Naive thymus-derived CD4-positive, alpha-beta T cell (primary cell): ENCODE data around the gene ZNF563. TPM values are rescaled to one million over a fixed set of nuclear protein-coding genes. Genes with fewer than 3 reads are reported as not detected.
"Not testable (repeated sequence)": the region's sequence is repeated elsewhere in the genome, so short reads cannot be mapped to it uniquely, and the experiment has no call there.

Experiments
- ATAC-seq: fragments of 150-1000 bp; cut with Tn5 transposase; 2 replicates; pipeline ENCODE4 v1.10.0; 2021; ENCODE audit warnings: mild to moderate bottlenecking, moderate library complexity
- CTCF ChIA-PET: fragments of 350-600 bp; sonication (Branson Sonifier 250); formaldehyde crosslinking; loops from one replicate; lab custom pipeline; 2021; ENCODE audit warnings: antibody characterized with exemption; lab: Charles Lee
- POLR2A ChIA-PET: fragments of 350-600 bp; sonication (Branson Sonifier 250); formaldehyde crosslinking; loops from one replicate; lab custom pipeline; 2021; ENCODE audit warnings: antibody characterized with exemption, inconsistent platforms; lab: Charles Lee
- DNase-seq, 9 donors: peaks; one replicate each; pipeline versions ENCODE4 v3.0.0 to v3.0.0-alpha.2; 2020 to 2022; ENCODE audit warnings: mixed read lengths in 1 of 9
- H3K27ac ChIP-seq: one replicate; pipeline ENCODE4 v1.7.0; 2013; ENCODE audit warnings: mild to moderate bottlenecking, low read depth, low read length, moderate library complexity
- H3K27me3 ChIP-seq, 2 donors: one replicate each; pipeline ENCODE4 v1.7.0; 2013; ENCODE audit warnings: low read length in 2 of 2, mild to moderate bottlenecking in 2 of 2, moderate library complexity in 2 of 2; ENCODE audit not compliant: control insufficient read depth in 2 of 2, insufficient read depth in 2 of 2
- H3K36me3 ChIP-seq, 3 experiments: 1 replicate in 2 of 3; 2 replicates in 1 of 3; pipeline ENCODE4 v1.7.0; 2013; ENCODE audit warnings: low read length in 3 of 3, mild to moderate bottlenecking in 3 of 3, moderate library complexity in 1 of 3; ENCODE audit not compliant: insufficient read depth in 3 of 3, control insufficient read depth in 2 of 3
- H3K4me1 ChIP-seq, 2 donors: one replicate each; pipeline ENCODE4 v1.7.0; 2013; ENCODE audit warnings: low read length in 2 of 2, mild to moderate bottlenecking in 2 of 2, moderate library complexity in 1 of 2; ENCODE audit not compliant: control insufficient read depth in 2 of 2, insufficient read depth in 2 of 2
- H3K4me3 ChIP-seq: 2 replicates; pipeline ENCODE4 v1.7.0; 2013; ENCODE audit warnings: mild to moderate bottlenecking, low read length
- H3K9me3 ChIP-seq, 3 experiments: 1 replicate in 2 of 3; 2 replicates in 1 of 3; pipeline ENCODE4 v1.7.0; 2013; ENCODE audit warnings: low read length in 3 of 3; ENCODE audit not compliant: control insufficient read depth in 2 of 3
- H3K27ac Mint-ChIP-seq, 9 donors: one replicate each; pipeline ENCODE4 v1.8.0; 2020 to 2022; ENCODE audit warnings: mixed read lengths in 9 of 9, mild to moderate bottlenecking in 8 of 9, moderate library complexity in 5 of 9, inconsistent platforms in 2 of 9
- H3K27me3 Mint-ChIP-seq, 5 donors: one replicate each; pipeline ENCODE4 v1.8.0; 2021 to 2022; ENCODE audit warnings: mixed read lengths in 5 of 5, mild to moderate bottlenecking in 1 of 5
- H3K36me3 Mint-ChIP-seq, 5 donors: one replicate each; pipeline ENCODE4 v1.8.0; 2020 to 2022; ENCODE audit warnings: mixed read lengths in 5 of 5, mild to moderate bottlenecking in 3 of 5, inconsistent platforms in 1 of 5
- H3K4me1 Mint-ChIP-seq, 7 donors: one replicate each; pipeline ENCODE4 v1.8.0; 2020 to 2022; ENCODE audit warnings: mixed read lengths in 7 of 7, mild to moderate bottlenecking in 3 of 7, inconsistent platforms in 1 of 7
- H3K4me3 Mint-ChIP-seq, 10 donors: one replicate each; pipeline ENCODE4 v1.8.0; 2020 to 2022; ENCODE audit warnings: mild to moderate bottlenecking in 10 of 10, mixed read lengths in 10 of 10, moderate library complexity in 6 of 10, inconsistent platforms in 2 of 10
- H3K9me3 Mint-ChIP-seq, 11 donors: one replicate each; pipeline ENCODE4 v1.8.0; 2020 to 2022; ENCODE audit warnings: mixed read lengths in 11 of 11, mild to moderate bottlenecking in 4 of 11, inconsistent platforms in 1 of 11, moderate library complexity in 1 of 11
- intact Hi-C, 2 donors: fragments of 100-400 bp; cut with micrococcal nuclease; formaldehyde crosslinking; loops; one replicate each; pipeline ENCODE4 v1.15.1; 2023
- polyA plus RNA-seq, 2 donors: library from polyadenylated mRNA; unstranded; fragments of 300-500 nt; fragmentation: Illumina TruSeq; gene quantifications; one replicate each; pipeline ENCODE4 v1.2.3, GENCODE V29; 2021
- total RNA-seq, 6 experiments: library from RNA in 5 of 6; stranded (reverse) in 5 of 6; gene quantifications; 1 replicate in 5 of 6; 2 replicates in 1 of 6; pipeline ENCODE4 v1.2.3 and lab custom pipeline; 2021 to 2026

ZNF563 gene
- total and polyA plus RNA-seq, 7 experiments from 2014 or later: 2.8 to 23.2 (median 6.8) TPM

GRCh38 chr19:12308891-12309290, 24.5 kb downstream of the ZNF563 start:
- H3K4me3 Mint-ChIP-seq, DNase-seq, H3K9me3 ChIP-seq, H3K27me3 Mint-ChIP-seq, intact Hi-C loops, H3K27ac ChIP-seq, H3K27ac Mint-ChIP-seq, CTCF ChIA-PET, H3K4me1 ChIP-seq, ATAC-seq, H3K36me3 ChIP-seq, POLR2A ChIA-PET, H3K4me1 Mint-ChIP-seq, H3K27me3 ChIP-seq, H3K4me3 ChIP-seq: not testable (repeated sequence)
- Mint-ChIP-seq H3K9me3 (peaks cover 0 to 27% (median 0%) of the 10 kb centered on the region in 11 donors), H3K36me3 (peaks cover 0 to 32% (median 15%) of the 10 kb centered on the region in 5 donors)

GRCh38 chr19:12295191-12295590, 38.2 kb downstream of the ZNF563 start:
- ChIA-PET CTCF (interaction anchor here (2.2 kb wide), 1 partner anchor 37 kb away, joined by 6 read pairs; the partner anchor contains the start of gene ZNF563), POLR2A (interaction anchor here (0.7 to 11.1 kb wide), 8 partner anchors 11 to 138 kb away, joined by 3 to 164 read pairs (median 6); partner anchors contain the start of genes ZNF136, ZNF442 and ZNF563)
- intact Hi-C loops: loop anchor here (2.0 to 10.0 kb wide), 3 partner anchors 92 to 370 kb away; partner anchors contain the start of genes ZNF136 (in 1 of the 2) and ZNF700 (in 1 of the 2)
- Histone ChIP-seq H3K9me3 (no peaks in the 10 kb centered on the region), H3K36me3 (peaks cover 0 to 8% (median 0%) of the 10 kb centered on the region in 3 experiments), H3K4me3 (peak overlapping the region; percentile 99), H3K4me1 (peaks cover 7 to 13% of the 10 kb centered on the region in 2 donors), H3K27ac (peak overlapping the region; percentile 90), H3K27me3 (no peaks in the 10 kb centered on the region)
- peak overlapping the region; percentile 93 to 98 (median 96) for H3K27ac Mint-ChIP-seq
- peaks cover 0 to 29% (median 0%) of the 10 kb centered on the region in 11 donors for H3K9me3 Mint-ChIP-seq
- H3K4me1 Mint-ChIP-seq: peaks cover 21 to 45% (median 31%) of the 10 kb centered on the region in 7 donors
- H3K27me3 Mint-ChIP-seq: no peaks in the 10 kb centered on the region
- peak overlapping the region; percentile 89 to 99 (median 98) for H3K4me3 Mint-ChIP-seq
- no peak for ATAC-seq
- no peak for DNase-seq
- peaks cover 0 to 49% (median 12%) of the 10 kb centered on the region in 5 donors for H3K36me3 Mint-ChIP-seq

GRCh38 chr19:12294249-12295158, 38.9 kb downstream of the ZNF563 start, which contains the start of gene ZNF44:
TSS of gene ZNF44 (minus strand) at chr19:12294883. CDS start at chr19:12294694, 189 bp downstream.
- Histone ChIP-seq H3K27ac (peak within 1 kb of the TSS; percentile 90), H3K27me3 (no peaks in the 10 kb centered on the region), H3K4me1 (peaks cover 13 to 20% of the 10 kb centered on the region in 2 donors), H3K36me3 (peaks cover 0 to 8% (median 0%) of the 10 kb centered on the region in 3 experiments), H3K9me3 (no peaks in the 10 kb centered on the region), H3K4me3 (peak within 1 kb of the TSS; percentile 99)
- no peaks in the 10 kb centered on the region for H3K27me3 Mint-ChIP-seq
- ChIA-PET CTCF (interaction anchor here (2.2 kb wide), 1 partner anchor 38 kb away, joined by 6 read pairs; the partner anchor contains the start of gene ZNF563), POLR2A (interaction anchor here (0.6 to 11.1 kb wide), 8 partner anchors 17 to 488 kb away, joined by 3 to 164 read pairs (median 6); partner anchors contain the start of genes ZNF136, ZNF442 and ZNF563)
- H3K27ac Mint-ChIP-seq: peak within 1 kb of the TSS; percentile 93 to 99 (median 97)
- DNase-seq (peak; percentile 77 to 96 (median 93)), ATAC-seq (peak; percentile 99)
- H3K4me1 Mint-ChIP-seq: peaks cover 25 to 52% (median 36%) of the 10 kb centered on the region in 7 donors
- H3K9me3 Mint-ChIP-seq: peaks cover 0 to 29% (median 0%) of the 10 kb centered on the region in 11 donors
- peaks cover 0 to 54% (median 12%) of the 10 kb centered on the region in 5 donors for H3K36me3 Mint-ChIP-seq
- intact Hi-C loops: loop anchor here (1.0 to 10.0 kb wide), 12 partner anchors 39 to 873 kb away; partner anchors contain the start of genes ZNF442 (in 2 of the 2), ZNF563 (in 2 of the 2), ZNF564 (in 2 of the 2) and MAN2B1 (in 1 of the 2)
- peak within 1 kb of the TSS; percentile 89 to 99 (median 99) for H3K4me3 Mint-ChIP-seq

GRCh38 chr19:12293777-12294248, 39.6 kb downstream of the ZNF563 start:
- H3K36me3 ChIP-seq: peaks cover 0 to 8% (median 0%) of the 10 kb centered on the region in 3 experiments
- Mint-ChIP-seq H3K4me1 (peaks cover 32 to 59% (median 43%) of the 10 kb centered on the region in 7 donors), H3K27ac (peak overlapping the region; percentile 90 to 99 (median 96)), H3K36me3 (peaks cover 0 to 56% (median 12%) of the 10 kb centered on the region in 5 donors), H3K4me3 (peak overlapping the region; percentile 89 to 99 (median 98)), H3K27me3 (no peaks in the 10 kb centered on the region), H3K9me3 (peaks cover 0 to 31% (median 0%) of the 10 kb centered on the region in 11 donors)
- ChIA-PET CTCF (no interaction called here), POLR2A (interaction anchor here (1.4 to 11.1 kb wide), 3 partner anchors 16 to 131 kb away, joined by 10 to 164 read pairs (median 10); partner anchors contain the start of genes ZNF136 and ZNF563)
- peak; percentile 6 for ATAC-seq
- peak in 8 of 9 donors; percentile 18 to 61 (median 24) for DNase-seq
- peaks cover 18 to 24% of the 10 kb centered on the region in 2 donors for H3K4me1 ChIP-seq
- peak overlapping the region; percentile 90 for H3K27ac ChIP-seq
- no peaks in the 10 kb centered on the region for H3K27me3 ChIP-seq
- peak overlapping the region; percentile 99 for H3K4me3 ChIP-seq
- intact Hi-C loops: loop anchor here (1.0 to 10.0 kb wide), 14 partner anchors 15 to 873 kb away; partner anchors contain the start of genes ZNF442 (in 2 of the 2), ZNF563 (in 2 of the 2), ZNF564 (in 2 of the 2) and ZNF709 (in 2 of the 2)
- H3K9me3 ChIP-seq: no peaks in the 10 kb centered on the region

- Mint-ChIP-seq H3K4me1 (peaks cover 33 to 74% (median 52%) of the 10 kb centered on the region in 7 donors), H3K36me3 (peaks cover 0 to 66% (median 21%) of the 10 kb centered on the region in 5 donors), H3K9me3 (peaks cover 0 to 20% (median 0%) of the 10 kb centered on the region in 11 donors), H3K27ac (peak overlapping the region; percentile 74 to 98 (median 95)), H3K27me3 (no peaks in the 10 kb centered on the region), H3K4me3 (peak overlapping the region; percentile 30 to 82 (median 72))
- no peaks in the 10 kb centered on the region for H3K9me3 ChIP-seq
- ATAC-seq (no peak), DNase-seq (no peak)
- peaks cover 26 to 31% of the 10 kb centered on the region in 2 donors for H3K4me1 ChIP-seq
- intact Hi-C loops: loop anchor here (1.0 to 10.0 kb wide), 9 partner anchors 44 to 878 kb away; partner anchors contain the start of genes ZNF563 (in 2 of the 2), MAN2B1 (in 1 of the 2), WDR83 (in 1 of the 2) and ZNF564 (in 1 of the 2)
- CTCF ChIA-PET: interaction anchor here (0.6 to 1.4 kb wide), 4 partner anchors 11 to 152 kb away, joined by 3 to 8 read pairs (median 4); partner anchors contain the start of gene ZNF20
- H3K4me3 ChIP-seq: peak overlapping the region; percentile 34
- peak overlapping the region; percentile 55 for H3K27ac ChIP-seq
- POLR2A ChIA-PET: interaction anchor here (0.6 to 11.1 kb wide), 9 partner anchors 8 to 365 kb away, joined by 3 to 164 read pairs (median 5); partner anchors contain the start of genes ZNF136, ZNF442, ZNF563 and ZNF700
- H3K27me3 ChIP-seq: no peaks in the 10 kb centered on the region
- H3K36me3 ChIP-seq: peaks cover 0 to 8% (median 0%) of the 10 kb centered on the region in 3 experiments
Observed at GRCh38 chr19:12289790-12290065, 43.7 kb downstream of the ZNF563 start.
